Fibroblast of skin of right quadriceps (primary cell): ENCODE data around the gene CSAD.

Experiments
- DNase-seq: peaks from one replicate; pipeline ENCODE4 v3.0.0-alpha.2; 2013

The CSAD gene

GRCh38 chr12:53198486-53199110, 17.9 kb upstream of the CSAD start:
- DNase-seq = no peak

GRCh38 chr12:53197011-53197640, 16.4 kb upstream of the CSAD start:
- DNase-seq = no peak

- DNase-seq = no peak
Observed at GRCh38 chr12:53196486-53196885, 15.8 kb upstream of the CSAD start.

- DNase-seq = no peak
Observed at GRCh38 chr12:53195516-53196420, 15.0 kb upstream of the CSAD start.

- DNase-seq = no peak
Observed at GRCh38 chr12:53194973-53195372, 14.2 kb upstream of the CSAD start.

GRCh38 chr12:53193985-53194716, 13.4 kb upstream of the CSAD start:
- no peak for DNase-seq

- DNase-seq = no peak
Observed at GRCh38 chr12:53193040-53193439, 12.3 kb upstream of the CSAD start.

- DNase-seq = no peak
Observed at GRCh38 chr12:53192531-53193021, 11.9 kb upstream of the CSAD start.

- no peak for DNase-seq
Observed at GRCh38 chr12:53191885-53192530, 11.3 kb upstream of the CSAD start.

- no peak for DNase-seq
Observed at GRCh38 chr12:53191096-53191884, 10.6 kb upstream of the CSAD start.

- peak; percentile 63 for DNase-seq
Observed at GRCh38 chr12:53190108-53190729, 9.5 kb upstream of the CSAD start.

- DNase-seq = no peak
Observed at GRCh38 chr12:53187145-53187899, 6.6 kb upstream of the CSAD start.

- no peak for DNase-seq
Observed at GRCh38 chr12:53186745-53187144, 6.0 kb upstream of the CSAD start.

GRCh38 chr12:53185582-53186153, 4.9 kb upstream of the CSAD start:
- DNase-seq = no peak

- DNase-seq = no peak
Observed at GRCh38 chr12:53184828-53185227, 4.1 kb upstream of the CSAD start.

- DNase-seq = no peak
Observed at GRCh38 chr12:53182903-53183302, 2.2 kb upstream of the CSAD start.

- no peak for DNase-seq
Observed at GRCh38 chr12:53181935-53182334, 1.2 kb upstream of the CSAD start.

GRCh38 chr12:53180931-53181645, 363 bp upstream of the CSAD start:
- DNase-seq = peak; percentile 77

- DNase-seq = no peak
Observed at GRCh38 chr12:53179687-53180219, 972 bp downstream of the CSAD start.
